Large intestine (tissue), 3 donors: Measurements from ENCODE around the gene OTUD6A. TPM values are rescaled to one million over a fixed set of nuclear protein-coding genes. Genes with fewer than 3 reads are reported as not detected.

Source experiments
- DNase-seq, 2 donors: peaks; one replicate each; pipeline versions ENCODE4 v3.0.0 to v3.0.0-alpha.2; 2013
- H3K27ac ChIP-seq: one replicate; pipeline ENCODE4 v1.5.1; 2013; ENCODE audit warnings: low read length
- H3K27me3 ChIP-seq: 2 replicates; pipeline ENCODE4 v1.6.1; 2013; ENCODE audit warnings: low read length; ENCODE audit not compliant: control insufficient read depth, insufficient read depth
- H3K36me3 ChIP-seq: 2 replicates; pipeline ENCODE4 v1.6.1; 2013; ENCODE audit warnings: low read length; ENCODE audit not compliant: control insufficient read depth, insufficient read depth
- H3K4me1 ChIP-seq: one replicate; pipeline ENCODE4 v1.6.1; 2013; ENCODE audit warnings: low read length; ENCODE audit not compliant: control insufficient read depth, insufficient read depth
- H3K4me3 ChIP-seq: one replicate; pipeline ENCODE4 v1.5.1; 2013; ENCODE audit warnings: low read length
- H3K9me3 ChIP-seq: one replicate; pipeline ENCODE4 v1.6.1; 2013; ENCODE audit warnings: mild to moderate bottlenecking, low read depth, low read length, moderate library complexity; ENCODE audit not compliant: control insufficient read depth
- WGBS: methylation state at CpG from one replicate; pipeline ENCODE4 v1.1.5; 2013; ENCODE audit warnings: low lambda C conversion rate; ENCODE audit not compliant: insufficient coverage; 5-methylcytosine and 5-hydroxymethylcytosine counted together
- polyA plus RNA-seq: library from polyadenylated mRNA; unstranded; fragments of 120-200 nt; gene quantifications from one replicate; pipeline ENCODE4 v1.2.1, GENCODE V29; 2013

OTUD6A gene
- polyA plus RNA-seq, 1 donor = not detected

DNA sequence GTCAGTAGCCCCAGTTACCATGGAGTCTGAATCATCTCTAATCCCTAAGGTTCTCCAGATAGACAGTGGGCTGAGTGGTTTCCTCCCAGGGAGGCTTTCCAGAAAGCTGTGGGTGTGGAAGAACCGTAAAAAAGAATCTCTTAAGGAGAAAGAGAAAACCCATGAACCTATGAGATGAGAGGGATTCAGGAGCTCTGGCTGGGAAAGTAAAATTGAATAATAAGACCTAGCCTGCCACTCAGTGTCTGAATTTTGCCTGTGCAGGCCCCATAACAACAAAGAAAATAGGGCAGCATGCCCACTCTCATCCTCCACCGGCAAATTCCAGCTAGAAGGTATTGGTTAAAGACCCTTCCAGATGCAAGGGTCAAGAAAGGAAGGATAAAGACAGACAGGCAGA, 29.5 kb upstream of the OTUD6A start:
- WGBS = no CpG with 5 or more reads among the region's 2 CpGs
- Histone ChIP-seq H3K27me3 (no peaks in the 10 kb centered on the region), H3K4me1 (no peaks in the 10 kb centered on the region), H3K9me3 (no peaks in the 10 kb centered on the region), H3K27ac (no peak overlapping the region), H3K4me3 (no peak overlapping the region), H3K36me3 (peaks cover 6% of the 10 kb centered on the region)
- DNase-seq = no peak

- Histone ChIP-seq H3K36me3 (peaks cover 6% of the 10 kb centered on the region), H3K9me3 (no peaks in the 10 kb centered on the region), H3K4me3 (no peak overlapping the region), H3K27me3 (no peaks in the 10 kb centered on the region), H3K4me1 (no peaks in the 10 kb centered on the region), H3K27ac (no peak overlapping the region)
- no CpG with 5 or more reads among the region's 10 CpGs for WGBS
- DNase-seq = no peak
These were observed 28.8 kb upstream of the OTUD6A start for GRCh38 chrX:70033348-70034051.

DNA sequence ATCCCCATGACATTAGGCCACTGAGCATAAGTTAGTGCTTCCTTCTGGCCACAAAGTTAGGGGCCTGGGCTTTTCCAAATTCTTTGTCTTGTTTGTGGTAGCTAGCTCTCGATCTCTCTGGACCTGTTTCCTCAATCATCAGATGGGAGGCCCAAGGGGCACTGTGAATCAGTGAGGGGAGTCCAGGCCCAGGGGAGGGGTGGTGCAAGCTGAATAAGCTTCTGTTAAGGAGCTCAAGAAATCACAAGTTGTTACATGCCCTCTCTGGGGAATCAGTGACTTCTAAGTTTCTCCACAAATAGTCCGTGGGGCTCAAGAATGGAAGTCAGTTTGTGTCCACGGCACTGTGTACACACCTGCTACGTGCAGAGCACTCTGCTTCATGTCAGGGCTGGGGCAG, 27.6 kb upstream of the OTUD6A start:
- H3K4me3 ChIP-seq = no peak overlapping the region
- DNase-seq = no peak
- H3K27ac ChIP-seq = no peak overlapping the region
- H3K36me3 ChIP-seq = peaks cover 6% of the 10 kb centered on the region
- H3K4me1 ChIP-seq = no peaks in the 10 kb centered on the region
- H3K9me3 ChIP-seq = no peaks in the 10 kb centered on the region
- WGBS = no CpG with 5 or more reads among the region's 4 CpGs
- no peaks in the 10 kb centered on the region for H3K27me3 ChIP-seq

- Histone ChIP-seq H3K27me3 (no peaks in the 10 kb centered on the region), H3K9me3 (no peaks in the 10 kb centered on the region), H3K4me1 (no peaks in the 10 kb centered on the region), H3K4me3 (no peak overlapping the region), H3K27ac (no peak overlapping the region), H3K36me3 (peaks cover 6% of the 10 kb centered on the region)
- WGBS = no CpG with 5 or more reads among the region's 2 CpGs
- DNase-seq = no peak
These were observed 23.7 kb upstream of the OTUD6A start for GRCh38 chrX:70038515-70038914.

GRCh38 chrX:70038951-70039350, 23.3 kb upstream of the OTUD6A start:
- no peaks in the 10 kb centered on the region for H3K27me3 ChIP-seq
- H3K27ac ChIP-seq = no peak overlapping the region
- peaks cover 6% of the 10 kb centered on the region for H3K36me3 ChIP-seq
- WGBS = no CpG with 5 or more reads among the region's 1 CpG
- H3K4me1 ChIP-seq = no peaks in the 10 kb centered on the region
- no peak overlapping the region for H3K4me3 ChIP-seq
- no peak for DNase-seq
- no peaks in the 10 kb centered on the region for H3K9me3 ChIP-seq

DNA sequence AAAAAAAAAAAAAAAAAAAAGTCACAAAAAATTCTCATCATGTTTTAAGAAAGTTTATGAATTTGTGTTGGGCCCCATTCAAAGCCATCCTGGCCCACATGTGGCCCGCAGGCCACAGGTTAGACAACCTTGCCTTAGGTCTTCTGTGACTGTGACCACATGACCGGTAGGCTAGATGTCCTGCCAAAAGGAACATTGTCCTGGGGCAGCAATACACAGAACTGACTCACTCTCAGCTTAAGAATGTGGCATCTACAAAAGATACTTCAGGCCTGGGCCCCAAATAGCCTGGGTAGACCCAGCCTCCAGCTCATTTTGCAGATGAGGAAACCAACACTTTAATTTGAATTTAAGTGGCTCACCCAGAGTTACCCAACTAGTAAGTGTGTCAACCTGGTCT, 22.5 kb upstream of the OTUD6A start:
- Histone ChIP-seq H3K27me3 (no peaks in the 10 kb centered on the region), H3K9me3 (no peaks in the 10 kb centered on the region), H3K4me1 (no peaks in the 10 kb centered on the region), H3K36me3 (peaks cover 6% of the 10 kb centered on the region), H3K27ac (no peak overlapping the region), H3K4me3 (no peak overlapping the region)
- whole genome bisulfite sequencing = no CpG with 5 or more reads among the region's 2 CpGs
- no peak for DNase-seq

DNA sequence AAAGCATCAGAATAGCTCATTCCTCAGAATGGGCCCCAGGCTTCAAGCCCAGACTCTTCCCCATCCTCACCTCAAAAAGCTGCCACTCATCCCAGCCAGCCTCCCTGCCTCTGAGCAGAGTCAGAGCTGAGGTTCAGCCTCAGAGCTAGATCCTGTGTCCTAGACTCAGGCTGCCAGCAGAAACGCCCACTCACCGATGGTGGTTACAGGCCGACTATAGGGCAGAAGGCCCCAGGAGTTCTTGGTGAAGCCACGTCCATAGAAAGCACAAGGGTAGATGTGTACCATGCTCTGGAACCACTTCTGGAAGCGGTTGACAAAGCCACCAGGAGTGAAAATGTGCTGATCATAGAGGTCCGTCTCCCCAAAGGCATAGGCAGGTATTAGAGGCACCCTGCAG, 20.3 kb upstream of the OTUD6A start:
- H3K27ac ChIP-seq = no peak overlapping the region
- WGBS = no CpG with 5 or more reads among the region's 6 CpGs
- DNase-seq = no peak

GRCh38 chrX:70042399-70043371, 19.6 kb upstream of the OTUD6A start:
- Histone ChIP-seq H3K27me3 (no peaks in the 10 kb centered on the region), H3K9me3 (no peaks in the 10 kb centered on the region), H3K4me1 (no peaks in the 10 kb centered on the region), H3K36me3 (no peaks in the 10 kb centered on the region), H3K27ac (no peak overlapping the region), H3K4me3 (no peak overlapping the region)
- no peak for DNase-seq
- no CpG with 5 or more reads among the region's 11 CpGs for WGBS

More for the DNA sequence above, 20.3 kb upstream of the OTUD6A start:
- Histone ChIP-seq H3K27me3 (no peaks in the 10 kb centered on the region), H3K4me3 (no peak overlapping the region), H3K36me3 (no peaks in the 10 kb centered on the region), H3K9me3 (no peaks in the 10 kb centered on the region), H3K4me1 (no peaks in the 10 kb centered on the region)

DNA sequence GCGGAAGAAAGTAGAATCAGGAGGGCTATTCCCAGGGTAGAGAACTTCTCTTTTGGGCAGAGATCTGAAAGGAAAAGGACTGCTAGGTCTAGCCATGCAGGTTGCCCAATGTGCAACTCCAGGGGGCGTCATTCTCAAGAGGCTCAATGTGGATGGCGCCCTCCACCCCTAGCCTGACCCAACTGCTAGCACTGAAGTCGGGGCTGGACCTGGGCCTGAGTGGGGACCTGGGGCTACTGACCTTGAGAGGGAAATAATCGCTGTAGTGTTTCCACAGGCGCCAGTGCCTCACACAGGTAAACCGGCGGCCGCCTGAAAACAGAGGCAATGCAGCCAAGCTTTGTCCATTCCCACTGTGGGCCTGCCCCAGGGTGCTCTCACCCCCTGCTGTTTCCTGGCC, 18.6 kb upstream of the OTUD6A start:
- WGBS = no CpG with 5 or more reads among the region's 9 CpGs
- no peak for DNase-seq
- no peaks in the 10 kb centered on the region for H3K27me3 ChIP-seq

GRCh38 chrX:70044541-70045245, 17.6 kb upstream of the OTUD6A start:
- no peaks in the 10 kb centered on the region for H3K36me3 ChIP-seq
- no CpG with 5 or more reads among the region's 4 CpGs for WGBS
- no peaks in the 10 kb centered on the region for H3K4me1 ChIP-seq
- H3K27ac ChIP-seq = no peak overlapping the region
- no peak for DNase-seq
- H3K27me3 ChIP-seq = no peaks in the 10 kb centered on the region
- H3K4me3 ChIP-seq = no peak overlapping the region
- no peaks in the 10 kb centered on the region for H3K9me3 ChIP-seq

More for the DNA sequence above, 18.6 kb upstream of the OTUD6A start:
- Histone ChIP-seq H3K36me3 (no peaks in the 10 kb centered on the region), H3K27ac (no peak overlapping the region), H3K4me1 (no peaks in the 10 kb centered on the region), H3K9me3 (no peaks in the 10 kb centered on the region), H3K4me3 (no peak overlapping the region)
